RWPE2 (cell line): ENCODE results near the gene STXBP4.

Experiments
- ATAC-seq: fragments of 200-7000 bp; cut with Tn5 transposase; 3 replicates; pipeline ENCODE4 v1.9.1; 2021; ENCODE audit warnings: low read depth
- DNase-seq: peaks from one replicate; pipeline ENCODE4 v3.0.0-alpha.2; 2020; ENCODE audit warnings: low spot score
- H3K27ac ChIP-seq: fragments of 450-650 bp; 2 replicates; pipeline ENCODE4 v1.5.1; 2017; ENCODE audit warnings: mild to moderate bottlenecking; ENCODE audit not compliant: poor library complexity, severe bottlenecking
- H3K27me3 ChIP-seq: fragments of 250-450 bp; sonication (Bioruptor Pico); 2 replicates; pipeline ENCODE4 v1.5.1; 2021; ENCODE audit warnings: mild to moderate bottlenecking, moderate library complexity; ENCODE audit not compliant: insufficient read depth, poor library complexity, severe bottlenecking
- H3K36me3 ChIP-seq: fragments of 250-450 bp; sonication (Bioruptor Pico); 2 replicates; pipeline ENCODE4 v1.5.1; 2020; ENCODE audit warnings: low read depth, mild to moderate bottlenecking, moderate library complexity
- H3K4me1 ChIP-seq: fragments of 250-450 bp; sonication (Bioruptor Pico); 2 replicates; pipeline ENCODE4 v1.5.1; 2021; ENCODE audit warnings: mild to moderate bottlenecking, moderate library complexity; ENCODE audit not compliant: insufficient read depth, poor library complexity, severe bottlenecking
- H3K4me3 ChIP-seq: fragments of 250-450 bp; sonication (Bioruptor Pico); 2 replicates; pipeline ENCODE4 v1.5.1; 2021; ENCODE audit warnings: mild to moderate bottlenecking, moderate library complexity; ENCODE audit not compliant: severe bottlenecking
- H3K9me3 ChIP-seq: fragments of 250-450 bp; sonication (Bioruptor Pico); 2 replicates; pipeline ENCODE4 v1.5.1; 2021; ENCODE audit warnings: mild to moderate bottlenecking, moderate library complexity; ENCODE audit not compliant: severe bottlenecking
- TF ChIP-seq, protein P1 (sequence below): fragments of 450-650 bp; IDR thresholded peaks from one replicate; pipeline ENCODE4 v1.5.1; 2017; ENCODE audit warnings: mild to moderate bottlenecking, moderate library complexity; ENCODE audit not compliant: poor library complexity, severe bottlenecking

The STXBP4 gene

DNA sequence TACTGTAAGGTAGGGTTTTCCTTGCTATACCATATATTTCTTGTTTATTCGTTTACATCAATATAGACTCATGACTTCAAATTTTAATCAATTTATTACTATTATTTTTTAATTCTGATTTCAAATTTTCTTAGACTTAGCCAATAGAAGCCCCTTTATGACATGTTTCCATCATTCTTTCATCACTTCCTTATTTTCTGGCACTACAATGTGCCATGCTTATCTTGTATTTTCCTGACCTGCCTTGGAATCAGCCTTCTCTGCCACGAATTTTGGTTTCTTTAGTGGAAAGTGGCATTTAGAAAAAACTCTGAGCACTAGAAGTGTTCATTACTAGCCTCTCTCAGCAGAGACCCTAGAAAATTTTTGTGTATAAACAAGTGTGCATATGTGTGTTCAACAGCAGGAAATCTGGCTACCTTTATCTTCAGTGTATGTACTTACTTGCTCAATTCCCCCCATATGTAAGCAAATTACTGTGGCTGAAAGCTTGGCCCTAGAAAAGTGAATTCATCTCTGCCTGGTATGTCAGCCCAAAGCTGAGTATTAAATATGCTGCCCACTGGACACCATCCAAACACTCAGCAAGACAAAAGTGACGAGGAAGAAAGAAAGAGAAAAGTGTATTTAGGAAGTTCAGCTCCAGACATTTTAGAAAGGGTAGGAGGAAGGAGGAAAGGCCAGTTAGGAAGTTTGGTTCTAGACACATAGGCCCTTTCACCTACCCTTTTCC lies 4.0 kb downstream of the STXBP4 start:
- TF ChIP-seq, protein P1, sequence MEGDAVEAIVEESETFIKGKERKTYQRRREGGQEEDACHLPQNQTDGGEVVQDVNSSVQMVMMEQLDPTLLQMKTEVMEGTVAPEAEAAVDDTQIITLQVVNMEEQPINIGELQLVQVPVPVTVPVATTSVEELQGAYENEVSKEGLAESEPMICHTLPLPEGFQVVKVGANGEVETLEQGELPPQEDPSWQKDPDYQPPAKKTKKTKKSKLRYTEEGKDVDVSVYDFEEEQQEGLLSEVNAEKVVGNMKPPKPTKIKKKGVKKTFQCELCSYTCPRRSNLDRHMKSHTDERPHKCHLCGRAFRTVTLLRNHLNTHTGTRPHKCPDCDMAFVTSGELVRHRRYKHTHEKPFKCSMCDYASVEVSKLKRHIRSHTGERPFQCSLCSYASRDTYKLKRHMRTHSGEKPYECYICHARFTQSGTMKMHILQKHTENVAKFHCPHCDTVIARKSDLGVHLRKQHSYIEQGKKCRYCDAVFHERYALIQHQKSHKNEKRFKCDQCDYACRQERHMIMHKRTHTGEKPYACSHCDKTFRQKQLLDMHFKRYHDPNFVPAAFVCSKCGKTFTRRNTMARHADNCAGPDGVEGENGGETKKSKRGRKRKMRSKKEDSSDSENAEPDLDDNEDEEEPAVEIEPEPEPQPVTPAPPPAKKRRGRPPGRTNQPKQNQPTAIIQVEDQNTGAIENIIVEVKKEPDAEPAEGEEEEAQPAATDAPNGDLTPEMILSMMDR: no peak
- ATAC-seq (no peak), DNase-seq (no peak)
- Histone ChIP-seq H3K9me3 (no peaks in the 10 kb centered on the region), H3K27ac (no peak overlapping the region), H3K4me3 (no peak overlapping the region), H3K4me1 (no peaks in the 10 kb centered on the region), H3K27me3 (no peaks in the 10 kb centered on the region), H3K36me3 (no peaks in the 10 kb centered on the region)

DNA sequence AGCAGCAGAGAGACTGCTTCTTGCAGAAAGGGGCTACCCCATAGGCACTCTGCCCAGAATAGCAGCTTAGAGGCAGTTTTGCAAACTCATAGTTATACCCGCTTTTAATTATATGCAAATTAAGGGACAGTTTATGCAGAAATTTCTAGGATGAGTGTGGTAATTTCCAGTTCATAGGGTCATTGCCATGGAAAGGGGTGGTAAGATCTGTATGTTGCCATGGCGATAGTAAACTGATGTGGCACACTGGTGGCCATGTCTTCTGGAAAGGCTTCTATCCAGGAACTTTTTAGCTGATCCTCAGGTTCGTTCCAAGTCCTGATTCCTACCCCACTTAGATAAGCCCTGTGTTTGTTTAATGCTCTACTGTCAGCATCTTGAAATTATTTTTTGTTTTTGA lies 6.2 kb downstream of the STXBP4 start:
- Histone ChIP-seq H3K27me3 (no peaks in the 10 kb centered on the region), H3K27ac (no peak overlapping the region), H3K36me3 (no peaks in the 10 kb centered on the region), H3K4me3 (no peak overlapping the region), H3K9me3 (peaks cover 4% of the 10 kb centered on the region), H3K4me1 (no peaks in the 10 kb centered on the region)
- TF ChIP-seq, protein P1: no peak
- ATAC-seq (no peak), DNase-seq (no peak)

DNA sequence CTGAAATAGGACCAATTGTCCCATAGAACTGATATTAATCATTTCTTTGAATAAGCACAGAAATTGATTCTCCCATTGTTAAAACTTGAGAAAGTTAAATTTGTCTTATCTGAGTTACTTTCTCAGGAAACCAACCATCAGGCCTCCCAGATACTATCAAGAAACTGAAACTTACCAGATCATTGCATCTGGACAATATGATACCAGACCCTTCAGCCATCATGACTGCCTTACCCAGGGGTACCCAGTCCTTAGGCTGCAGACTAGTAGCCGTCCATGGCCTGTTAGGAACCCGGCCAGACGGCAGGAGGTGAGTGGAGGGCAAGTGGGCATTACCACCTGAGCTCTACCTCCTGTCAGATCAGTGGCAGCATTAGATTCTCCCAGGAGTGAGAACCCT lies 7.8 kb downstream of the STXBP4 start:
- TF ChIP-seq, protein P1: no peak
- Histone ChIP-seq H3K4me1 (no peaks in the 10 kb centered on the region), H3K4me3 (no peak overlapping the region), H3K9me3 (peaks cover 8% of the 10 kb centered on the region), H3K27me3 (no peaks in the 10 kb centered on the region), H3K27ac (no peak overlapping the region), H3K36me3 (no peaks in the 10 kb centered on the region)
- DNase-seq (no peak), ATAC-seq (no peak)

DNA sequence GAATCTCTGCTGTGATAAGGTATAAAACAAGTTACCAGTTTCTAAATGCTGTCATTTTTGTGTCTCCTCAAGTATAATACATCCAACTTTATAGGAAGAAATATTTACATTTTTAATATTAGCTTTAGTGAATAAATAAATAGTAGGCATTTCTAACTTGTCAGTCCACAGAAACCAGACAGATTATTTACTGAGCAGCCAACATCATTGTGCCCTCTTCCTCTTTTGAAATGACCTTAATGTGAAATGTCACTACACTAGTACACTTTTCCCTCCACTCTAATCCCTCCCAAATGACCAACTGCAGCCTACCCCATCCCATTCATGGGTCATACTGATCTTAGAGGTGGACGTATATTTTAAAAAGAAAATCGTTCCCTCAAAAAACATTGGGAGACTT lies 9.2 kb downstream of the STXBP4 start:
- DNase-seq: no peak
- Histone ChIP-seq H3K9me3 (peaks cover 8% of the 10 kb centered on the region), H3K4me3 (no peak overlapping the region), H3K27me3 (no peaks in the 10 kb centered on the region), H3K4me1 (no peaks in the 10 kb centered on the region), H3K27ac (no peak overlapping the region), H3K36me3 (no peaks in the 10 kb centered on the region)
- TF ChIP-seq, protein P1: no peak
- ATAC-seq: no peak

DNA sequence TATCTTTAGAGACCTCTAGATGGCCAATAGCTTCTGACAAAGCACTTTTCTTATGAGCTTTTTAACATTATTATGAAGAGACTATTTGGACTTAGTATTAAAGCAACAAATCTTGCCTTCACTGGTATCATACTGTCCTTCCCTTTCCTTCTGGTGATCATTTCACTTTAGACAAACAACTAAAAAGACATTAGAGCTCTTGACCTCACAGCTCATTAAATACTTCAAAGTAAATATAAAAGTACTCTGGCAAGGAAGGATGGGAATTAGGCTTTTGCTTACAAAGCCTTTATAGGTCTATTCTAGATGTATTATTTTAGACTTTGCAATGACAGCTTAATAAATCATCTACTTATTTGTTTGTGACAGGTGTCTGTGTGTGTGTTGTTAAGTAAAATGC lies 11.1 kb downstream of the STXBP4 start:
- ATAC-seq: no peak
- DNase-seq: no peak
- TF ChIP-seq, protein P1: no peak
- Histone ChIP-seq H3K4me3 (no peak overlapping the region), H3K4me1 (no peaks in the 10 kb centered on the region), H3K27ac (no peak overlapping the region), H3K36me3 (no peaks in the 10 kb centered on the region), H3K27me3 (no peaks in the 10 kb centered on the region), H3K9me3 (peaks cover 8% of the 10 kb centered on the region)
